K562 (cell line): ENCODE results near the gene SKIDA1. TPM values are rescaled to one million over a fixed set of nuclear protein-coding genes. Genes with fewer than 3 reads are reported as not detected.
A peak's percentile ranks its signal among the peaks of the same experiment; 100 is the strongest.

Source experiments
- ATAC-seq: fragments of 200-7000 bp; cut with Tn5 transposase; 3 replicates; pipeline ENCODE4 v1.9.1; 2020; ENCODE audit warnings: moderate library complexity
- BruUV-seq: library from RNA; stranded (reverse); fragments of 400-500 nt; replicated peaks from 2 replicates; lab custom pipeline; 2021; lab: Mats Ljungman, UMichigan
- CTCF ChIA-PET: fragments of 300-600 bp; formaldehyde crosslinking; extraction: SDS; loops from one replicate; lab custom pipeline; 2021; ENCODE audit warnings: low intra/inter-chr PET ratio; lab: Yijun Ruan, JAX
- POLR2A ChIA-PET: fragments of 300-600, 350-650 bp; sonication (Branson Sonifier 250); formaldehyde crosslinking; extraction: SDS; loops from one replicate; lab custom pipeline; 2021; ENCODE audit warnings: antibody characterized with exemption, inconsistent platforms; lab: Yijun Ruan, JAX
- DNase-seq, 4 experiments: peaks; one replicate each; pipeline versions ENCODE4 v3.0.0 to v3.0.0-alpha.2; 2011 to 2018; ENCODE audit warnings: low spot score in 3 of 4, mixed read lengths in 3 of 4; ENCODE audit errors: extremely low read depth in 1 of 4
- FAIRE-seq: peaks from 2 replicates; lab custom pipeline; 2011; peaks lifted over from hg19 to GRCh38; lab: Jason Lieb, UNC
- H2AFZ ChIP-seq: 2 replicates; pipeline ENCODE4 v1.6.0; 2011; ENCODE audit warnings: low read depth, low read length, control low read depth, inconsistent platforms
- H3K27ac ChIP-seq: fragments of 200-600 bp; 3 replicates; pipeline ENCODE4 v1.8.0; 2011; ENCODE audit warnings: low read depth, mild to moderate bottlenecking, control low read depth, inconsistent platforms, low read length, moderate library complexity, mixed read lengths; ENCODE audit errors: extremely low read depth
- H3K27me3 ChIP-seq, 2 experiments: fragments of 300-600 bp in 1 of 2; 2 replicates in 1 of 2; 3 replicates in 1 of 2; pipeline versions ENCODE4 v1.6.0 to v1.8.0; 2011; ENCODE audit warnings: inconsistent platforms in 2 of 2, low read length in 2 of 2, mild to moderate bottlenecking in 1 of 2, mixed read lengths in 1 of 2, moderate library complexity in 1 of 2; ENCODE audit not compliant: control insufficient read depth in 2 of 2, insufficient read depth in 2 of 2
- H3K36me3 ChIP-seq: fragments of 300-600 bp; 3 replicates; pipeline ENCODE4 v1.8.0; 2011; ENCODE audit warnings: mild to moderate bottlenecking, low read length, inconsistent platforms; ENCODE audit not compliant: control insufficient read depth, insufficient read depth
- H3K4me1 ChIP-seq, 2 experiments: fragments of 200-600 bp in 1 of 2; replicated peaks in 1 of 2; 2 replicates in 1 of 2; 3 replicates in 1 of 2; pipeline versions ENCODE4 v1.5.1 to v1.8.0; 2011; ENCODE audit warnings: inconsistent platforms in 2 of 2, low read length in 2 of 2, mild to moderate bottlenecking in 1 of 2, mixed read lengths in 1 of 2, moderate library complexity in 1 of 2; ENCODE audit not compliant: control insufficient read depth in 2 of 2, insufficient read depth in 2 of 2
- H3K4me2 ChIP-seq: 2 replicates; pipeline ENCODE4 v1.6.1; 2011; ENCODE audit warnings: low read length, control low read depth, inconsistent platforms, mixed read lengths; ENCODE audit not compliant: insufficient read depth
- H3K4me3 ChIP-seq: fragments of 200-600 bp; sonication (generic), shearing (Covaris generic); 2 replicates; pipeline ENCODE4 v1.5.1; 2016; ENCODE audit warnings: control low read depth, inconsistent platforms
- H3K79me2 ChIP-seq: fragments of 200-600 bp; 3 replicates; pipeline ENCODE4 v1.8.0; 2011; ENCODE audit warnings: low read length, inconsistent platforms; ENCODE audit not compliant: control insufficient read depth, insufficient read depth
- H3K9ac ChIP-seq, 2 experiments: 2 replicates each; pipeline versions ENCODE4 v1.6.0 to v1.6.1; 2011; ENCODE audit warnings: low read depth in 2 of 2, low read length in 2 of 2, control low read depth in 1 of 2, inconsistent platforms in 1 of 2, mild to moderate bottlenecking in 1 of 2, mixed read lengths in 1 of 2; ENCODE audit not compliant: insufficient read depth in 1 of 2
- H3K9me1 ChIP-seq: one replicate; pipeline ENCODE4 v1.6.0; 2011; ENCODE audit warnings: inconsistent platforms, mild to moderate bottlenecking, low read length, moderate library complexity; ENCODE audit not compliant: control insufficient read depth, insufficient read depth
- H3K9me3 ChIP-seq: replicated peaks from 2 replicates; pipeline ENCODE4 v1.5.1; 2011; ENCODE audit warnings: low read depth, low read length, inconsistent platforms; ENCODE audit not compliant: control insufficient read depth, insufficient read depth
- H4K20me1 ChIP-seq: replicated peaks from 2 replicates; pipeline ENCODE4 v1.6.1; 2011; ENCODE audit warnings: low read length, inconsistent platforms, mixed read lengths; ENCODE audit not compliant: control insufficient read depth, insufficient read depth
- BCLAF1 ChIP-seq, 2 experiments: fragments of 450-650 bp in 1 of 2; IDR thresholded peaks; 2 replicates each; pipeline ENCODE4 v1.6.1; 2011 to 2017; ENCODE audit warnings: low read depth in 2 of 2, antibody characterized with exemption in 1 of 2, borderline replicate concordance in 1 of 2, low read length in 1 of 2, mild to moderate bottlenecking in 1 of 2, mixed read lengths in 1 of 2; ENCODE audit not compliant: control insufficient read depth in 1 of 2
- HDAC1 ChIP-seq, 2 experiments: fragments of 450-650 bp; IDR thresholded peaks; 2 replicates each; pipeline ENCODE4 v1.6.1; 2016 to 2017; ENCODE audit warnings: inconsistent platforms in 1 of 2, mild to moderate bottlenecking in 1 of 2, moderate library complexity in 1 of 2
- KAT2B ChIP-seq: IDR thresholded peaks from one replicate; pipeline ENCODE4 v1.6.1; 2012; ENCODE audit warnings: low read depth, mild to moderate bottlenecking, control low read depth, inconsistent platforms, low read length, moderate library complexity
- KDM5B ChIP-seq: fragments of 200-600 bp; sonication (generic); IDR thresholded peaks from 2 replicates; pipeline ENCODE4 v1.6.1; 2012; ENCODE audit warnings: low read depth, mild to moderate bottlenecking, moderate library complexity, low read length, control low read depth, inconsistent platforms; ENCODE audit not compliant: insufficient replicate concordance
- MYC ChIP-seq, 2 experiments: fragments of 250-450 bp in 1 of 2; sonication (Bioruptor Pico) in 1 of 2; IDR thresholded peaks; 2 replicates each; pipeline versions ENCODE4 v1.5.1 to v1.6.1; 2012 to 2021; ENCODE audit warnings: low read depth in 2 of 2, borderline replicate concordance in 1 of 2, improper control_type of control experiment in 1 of 2, low read length in 1 of 2, mild to moderate bottlenecking in 1 of 2, moderate library complexity in 1 of 2
- NELFE ChIP-seq: IDR thresholded peaks from 2 replicates; pipeline ENCODE4 v1.6.1; 2011; ENCODE audit warnings: mild to moderate bottlenecking; ENCODE audit not compliant: insufficient read depth, insufficient read length
- NRF1 ChIP-seq, 2 experiments: fragments of 450-650 bp; IDR thresholded peaks in 1 of 2; conservative IDR thresholded peaks in 1 of 2; 2 replicates each; pipeline ENCODE4 v1.6.1; 2014; ENCODE audit warnings: mild to moderate bottlenecking in 2 of 2
- PHB ChIP-seq: fragments of 250-450 bp; sonication (Bioruptor Pico); IDR thresholded peaks from 2 replicates; pipeline ENCODE4 v1.5.0; 2021
- RBM22 ChIP-seq: fragments of 200-400 bp; formaldehyde crosslinking; IDR thresholded peaks from 2 replicates; pipeline ENCODE4 v1.6.1; 2018; ENCODE audit warnings: low read length, low read depth; ENCODE audit not compliant: poor library complexity, severe bottlenecking
- SAFB ChIP-seq: fragments of 200-400 bp; formaldehyde crosslinking; IDR thresholded peaks from 2 replicates; pipeline ENCODE4 v1.6.1; 2017; ENCODE audit warnings: low read depth, low read length, borderline replicate concordance
- SIN3A ChIP-seq, 2 experiments: fragments of 150-350 bp in 1 of 2; IDR thresholded peaks; 2 replicates each; pipeline ENCODE4 v1.6.1; 2011 to 2016; ENCODE audit warnings: borderline replicate concordance in 2 of 2, low read depth in 2 of 2, low read length in 2 of 2, mild to moderate bottlenecking in 2 of 2, moderate library complexity in 2 of 2; ENCODE audit not compliant: control insufficient read depth in 1 of 2
- SMAD1 ChIP-seq: fragments of 150-350 bp; IDR thresholded peaks from 2 replicates; pipeline ENCODE4 v1.6.1; 2014; ENCODE audit warnings: low read length, low read depth; ENCODE audit not compliant: partially characterized antibody
- SP1 ChIP-seq: sonication (generic); formaldehyde crosslinking; IDR thresholded peaks from 2 replicates; pipeline ENCODE4 v1.8.1; 2022; ENCODE audit warnings: mild to moderate bottlenecking, missing genetic modification reagents
- SRSF1 ChIP-seq: fragments of 200-400 bp; formaldehyde crosslinking; IDR thresholded peaks from 2 replicates; pipeline ENCODE4 v1.6.1; 2017; ENCODE audit warnings: mild to moderate bottlenecking, low read depth, low read length, moderate library complexity
- TARDBP ChIP-seq: fragments of 450-650 bp; IDR thresholded peaks from 2 replicates; pipeline ENCODE4 v1.6.1; 2016
- TFE3 ChIP-seq: fragments of 450-650 bp; formaldehyde crosslinking; IDR thresholded peaks from 2 replicates; pipeline ENCODE4 v1.4.0; 2020; ENCODE audit warnings: mild to moderate bottlenecking, mixed read lengths
- ZC3H8 ChIP-seq: fragments of 450-650 bp; IDR thresholded peaks from 2 replicates; pipeline ENCODE4 v1.6.1; 2017
- ZNF695 ChIP-seq: fragments of 450-650 bp; formaldehyde crosslinking; IDR thresholded peaks from 2 replicates; pipeline ENCODE4 v1.4.0; 2020; ENCODE audit warnings: mild to moderate bottlenecking, moderate library complexity
- WGBS: fragments of 100-300 bp; shearing (Covaris generic); methylation state at CpG from one replicate; pipeline ENCODE4 v1.1.6; 2016; ENCODE audit warnings: low coverage, mixed read lengths; ENCODE audit not compliant: insufficient coverage; ENCODE audit errors: missing lambda C conversion rate; 5-methylcytosine and 5-hydroxymethylcytosine counted together
- in situ Hi-C: fragments of 300-500 bp; cut with MboI; formaldehyde crosslinking; loops from 4 replicates; pipeline ENCODE4 v1.15.0; 2018; ENCODE audit warnings: inconsistent platforms, mixed read lengths
- intact Hi-C: fragments of 100-400 bp; cut with micrococcal nuclease; formaldehyde crosslinking; loops from 2 replicates; pipeline ENCODE4 v1.14.2; 2022
- polyA plus RNA-seq, 8 experiments: library from polyadenylated mRNA; depleted of rRNA in 4 of 8; stranded (reverse) in 5 of 8; unstranded in 3 of 8; fragments of >200 nt; fragmentation: Nextera tagmentation in 2 of 8; fragmentation: Illumina TruSeq in 1 of 8; extraction: Ambion mirVana in 2 of 8; extraction: Trizol in 1 of 8; gene quantifications; 2 replicates each; pipeline versions ENCODE4 v1.2.1 to v1.2.3, GENCODE V29; 2011 to 2014; ENCODE audit warnings: inconsistent platforms in 1 of 8, missing spikeins in 1 of 8
- total RNA-seq, 7 experiments: library from RNA; depleted of rRNA in 6 of 7; stranded (reverse); fragments of >200 nt in 6 of 7; fragmentation: Illumina TruSeq in 2 of 7; extraction: Trizol in 2 of 7; gene quantifications; 2 replicates each; pipeline versions ENCODE4 v1.2.1 to v1.2.3, GENCODE V29; 2011 to 2021; ENCODE audit warnings: low replicate concordance in 1 of 7

SKIDA1 gene
- total and polyA plus RNA-seq, 9 of the 15 experiments (the other 6 are each of a cell fraction or from before 2014, with no cell fraction given) = 0.05 to 1.1 (median 0.42) TPM

- DNase-seq (no peak), ATAC-seq (no peak), FAIRE-seq (no peak)
- Histone ChIP-seq H3K27ac (peak overlapping the region; percentile 80), H4K20me1 (no peaks in the 10 kb centered on the region), H3K4me2 (peak overlapping the region; percentile 76), H3K4me1 (peaks cover 8 to 11% of the 10 kb centered on the region in 2 experiments; a peak in 4 of 5 replicates), H3K4me3 (peak overlapping the region; percentile 60), H2AFZ (peak overlapping the region; percentile 63), H3K27me3 (no peaks in the 10 kb centered on the region), H3K79me2 (peaks cover 68% of the 10 kb centered on the region), H3K36me3 (peaks cover 49% of the 10 kb centered on the region), H3K9ac (peak overlapping the region; percentile 69 to 91), H3K9me3 (no peaks in the 10 kb centered on the region), H3K9me1 (no peaks in the 10 kb centered on the region)
- ChIA-PET POLR2A (interaction anchor here (1.8 to 2.8 kb wide), 2 partner anchors 14 to 25 kb away, joined by 7 to 10 read pairs; no protein-coding TSS in a partner anchor), CTCF (no interaction called here)
- 6% methylated on average over 9 of the region's 9 CpGs for WGBS
- BruUV-seq = TSS peak; percentile 56
- in situ Hi-C loops = no loop called here
- intact Hi-C loops = no loop called here
- TF ChIP-seq SP1 (0 out of 2 replicates have a peak, but pooled peaks have one; percentile 22), TFE3 (CRISPR knock-in tag) (no peak), KAT2B (no peak), SAFB (no peak), SRSF1 (no peak), KDM5B (peak; percentile 10), NRF1 (conservative IDR thresholded peaks at IDR 0.05 in 1 of 2, IDR thresholded peaks at IDR 0.05 in 1 of 2) (no peak), NELFE (no peak), SMAD1 (no peak), RBM22 (no peak), BCLAF1 (IDR thresholded peaks at IDR 0.05; ENCODE audit: borderline replicate concordance in 1 of 2, control insufficient read depth in 1 of 2, low read depth in 2 of 2, low read length in 1 of 2) (no peak), MYC (IDR thresholded peaks at IDR 0.05; ENCODE audit: low read depth, low read length) (no peak), MYC (CRISPR knock-in tag; IDR thresholded peaks at IDR 0.05; ENCODE audit: borderline replicate concordance, low read depth) (0 out of 2 replicates have a peak, but pooled peaks have one; percentile 1), SIN3A (IDR thresholded peaks at IDR 0.05; ENCODE audit: borderline replicate concordance in 2 of 2, control insufficient read depth in 1 of 2, low read depth in 2 of 2, low read length in 2 of 2) (0 out of 4 replicates have a peak, but pooled peaks of 1 of the 2 experiments have one; percentile 50), ZNF695 (CRISPR knock-in tag) (no peak), PHB (CRISPR knock-in tag) (no peak), HDAC1 (IDR thresholded peaks at IDR 0.05) (peak in 1 of 2 experiments; percentile 3; a peak in 1 of 4 replicates), TARDBP (no peak), ZC3H8 (no peak)
Measured at GRCh38 chr10:21535494-21535965, 10.0 kb upstream of the SKIDA1 start.
